GM18502 (cell line): ENCODE results near the gene SLC41A2.
"Not testable (repeated sequence)": the region's sequence is repeated elsewhere in the genome, so short reads cannot be mapped to it uniquely, and the experiment has no call there.

ENCODE experiments used
- ATAC-seq: cut with Tn5 transposase; IDR thresholded peaks from one replicate; pipeline ENCODE4 v1.9.1; 2021; ENCODE audit warnings: mild to moderate bottlenecking; ENCODE audit not compliant: unreplicated experiment, poor library complexity

Gene SLC41A2

DNA sequence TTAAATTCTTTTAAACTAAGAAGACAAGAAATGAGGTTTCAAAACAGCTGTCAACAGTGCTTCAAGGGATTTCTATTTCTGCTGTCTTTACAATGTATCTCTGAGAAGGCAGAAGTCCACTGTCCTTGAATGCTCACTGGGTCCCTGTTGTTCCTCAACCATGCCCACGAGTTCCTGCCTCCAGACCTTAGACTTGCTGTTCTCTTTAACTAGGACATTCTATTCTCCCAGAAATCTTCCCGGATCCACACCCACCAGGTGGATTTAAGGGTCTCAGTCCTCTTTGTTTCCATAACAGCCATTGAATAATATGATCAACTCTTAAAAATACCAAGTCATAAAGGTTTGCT is 6.7 kb upstream of the SLC41A2 start:
- ATAC-seq = no peak

DNA sequence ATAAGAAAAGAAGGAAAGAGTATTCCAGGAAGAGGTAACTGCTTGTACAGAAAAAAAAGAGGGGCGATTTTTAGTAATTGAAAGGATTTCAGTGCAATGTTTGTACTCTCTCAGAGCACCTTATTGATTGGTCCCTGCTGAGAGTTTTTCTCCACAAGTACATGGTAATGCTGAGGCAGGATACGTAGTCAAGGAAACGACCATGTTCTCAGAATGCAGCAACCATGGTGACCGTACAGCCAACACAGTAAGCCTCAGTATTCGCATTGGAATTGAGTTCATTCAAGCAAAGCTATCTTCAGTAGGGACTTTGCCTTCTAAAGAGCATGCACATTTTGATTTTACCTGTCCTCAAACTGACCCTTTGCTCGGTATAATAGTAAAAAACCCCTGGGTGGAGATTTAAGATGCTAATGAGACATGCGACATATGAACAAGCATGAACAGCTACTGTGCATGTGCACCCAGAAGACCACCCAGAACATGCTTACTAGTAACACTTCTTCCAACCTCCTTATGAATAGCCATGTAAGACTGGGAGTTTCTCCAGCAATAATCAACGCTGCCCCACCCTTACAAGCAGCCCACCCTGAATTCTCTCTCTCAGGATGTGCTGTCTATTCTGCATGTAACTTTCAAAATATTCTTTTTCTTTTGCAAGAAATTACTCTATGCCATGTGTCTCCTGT is 6.2 kb upstream of the SLC41A2 start:
- no peak for ATAC-seq

DNA sequence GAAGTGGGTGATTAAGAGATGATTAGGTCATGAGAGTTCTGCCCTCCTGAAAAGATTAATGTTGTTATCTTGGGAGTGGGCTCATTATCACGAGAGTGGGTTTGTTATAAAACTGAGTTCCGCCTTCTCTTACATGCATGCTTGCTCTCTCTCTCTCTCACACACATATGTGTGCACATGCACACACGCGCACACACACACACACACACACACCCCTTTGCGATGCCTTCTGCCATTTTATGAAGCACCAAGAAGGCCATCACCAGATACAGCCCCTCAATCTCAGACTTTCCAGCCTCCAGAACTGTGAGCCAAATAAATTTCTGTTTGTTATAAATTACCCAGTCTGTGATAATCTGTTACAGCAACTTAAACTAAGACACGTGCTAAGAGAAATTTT is 5.7 kb upstream of the SLC41A2 start:
- no peak for ATAC-seq

DNA sequence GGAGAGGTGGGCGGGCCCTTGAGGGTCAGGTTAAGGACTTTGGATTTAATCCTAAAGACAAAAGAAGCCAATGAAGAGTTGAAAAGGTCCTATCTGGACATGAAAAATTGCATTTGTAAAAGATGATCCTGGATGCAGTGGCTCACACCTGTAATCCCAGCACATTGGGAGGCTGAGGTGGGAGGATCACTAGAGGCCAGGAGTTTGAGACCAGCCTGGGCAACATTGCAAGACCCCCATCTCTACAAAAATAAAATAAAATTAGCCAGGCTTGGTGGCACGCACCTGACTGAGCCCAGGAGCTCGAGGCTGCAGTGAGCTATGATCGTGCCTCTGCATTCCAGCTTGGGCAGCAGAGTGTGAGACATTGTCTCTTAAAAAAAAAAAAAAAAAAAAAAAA is 2.4 kb upstream of the SLC41A2 start:
- no peak for ATAC-seq

DNA sequence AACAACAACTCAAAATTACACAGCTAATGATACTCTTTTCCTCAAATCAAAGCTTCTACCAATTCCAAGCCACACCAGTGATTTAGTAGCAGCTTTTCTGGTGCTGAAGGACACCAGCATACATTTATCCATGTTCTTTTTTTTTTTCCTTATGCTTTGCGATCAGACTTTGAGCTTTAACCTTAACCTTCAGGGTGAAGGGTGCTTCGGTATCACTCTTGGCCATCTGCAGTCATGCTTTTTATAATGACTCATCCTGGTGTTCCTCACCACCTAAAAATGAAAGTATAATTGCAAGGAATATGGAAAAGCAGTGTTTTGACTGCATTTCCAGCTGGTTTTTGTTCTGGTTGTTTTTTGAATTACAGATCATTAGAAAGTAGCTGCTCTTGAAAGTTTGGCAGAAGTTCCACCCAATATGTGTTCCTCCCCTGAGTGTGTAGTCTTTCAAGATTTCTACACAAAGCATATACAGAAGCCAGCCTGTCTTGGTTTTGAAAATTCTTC is 1.3 kb upstream of the SLC41A2 start:
- ATAC-seq = no peak

DNA sequence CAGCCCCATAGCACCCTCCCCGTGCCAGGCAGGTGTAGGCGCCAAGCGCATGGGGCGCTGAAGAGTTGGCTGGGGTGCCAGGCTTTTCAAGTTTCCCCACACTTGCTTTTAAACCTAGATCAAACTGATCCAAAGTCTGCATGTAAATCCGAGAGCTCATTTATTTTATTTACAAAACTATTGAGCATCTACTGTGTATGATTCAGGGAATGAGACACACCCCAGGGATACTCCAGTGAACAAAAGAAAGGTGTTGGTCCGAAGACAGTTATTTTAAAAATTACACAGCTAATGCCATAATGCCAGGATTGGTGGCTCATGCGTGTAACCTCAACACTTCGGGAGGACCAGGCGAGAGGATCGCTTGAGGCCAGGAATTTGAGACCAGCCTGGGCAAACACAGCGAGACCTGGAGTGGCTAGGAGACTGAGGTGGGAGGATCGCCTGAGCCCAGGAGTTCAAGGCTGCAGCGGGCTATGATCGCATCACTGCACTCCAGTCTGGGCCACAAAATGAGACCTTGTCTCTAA is 780 bp upstream of the SLC41A2 start:
- ATAC-seq = no peak

DNA sequence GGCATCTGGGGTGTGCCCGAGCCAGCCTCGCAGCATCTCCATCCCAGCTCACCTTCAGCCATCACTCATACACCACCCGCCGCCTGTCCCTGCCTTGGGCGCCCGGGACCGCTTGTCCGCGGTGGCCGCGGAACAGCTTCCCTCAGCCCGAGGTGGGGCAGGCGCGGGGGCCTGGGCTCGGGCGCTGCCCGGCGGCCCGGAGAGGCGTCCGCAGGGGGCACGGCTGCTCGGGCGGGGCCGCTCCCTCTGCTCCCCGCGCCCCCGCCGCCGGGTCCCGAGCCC is 430 bp downstream of the SLC41A2 start:
- peak; percentile 34 for ATAC-seq

DNA sequence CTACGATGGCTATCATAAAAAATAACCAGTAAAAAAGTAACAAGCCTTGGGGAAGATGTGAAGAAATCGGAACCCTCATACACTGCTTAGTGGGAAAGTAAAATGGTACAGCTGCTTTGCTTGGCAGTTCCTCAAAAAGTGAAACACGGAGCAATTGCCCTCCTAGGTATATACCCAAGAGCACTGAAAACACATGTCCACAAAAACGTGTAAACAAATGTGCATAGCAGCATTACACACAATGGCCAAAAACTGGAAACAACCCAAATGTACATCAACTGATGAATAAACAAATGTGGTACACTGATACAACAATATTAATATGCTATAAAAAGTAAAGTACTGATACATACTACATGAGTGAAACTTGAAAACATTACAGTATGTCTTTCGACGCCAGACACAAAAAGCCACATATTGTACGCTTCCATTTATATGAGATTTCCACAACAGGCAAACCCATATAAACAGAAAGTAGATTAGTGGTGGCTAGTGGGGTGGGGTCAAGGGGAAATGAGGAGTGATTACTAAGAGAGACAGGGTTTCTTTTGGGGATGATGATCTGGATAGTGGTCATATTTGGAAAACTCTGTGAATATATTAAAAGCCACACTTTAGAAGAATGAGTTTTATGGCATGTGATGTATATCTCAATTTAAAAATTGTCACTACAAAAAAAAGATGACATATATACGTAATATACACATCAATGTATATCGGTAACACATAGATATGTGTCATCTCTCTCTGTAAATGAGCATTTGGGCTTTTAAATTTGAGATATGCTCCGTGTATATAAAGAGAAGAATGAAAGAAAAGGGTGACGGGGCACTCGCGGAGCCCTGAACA is 996 bp downstream of the SLC41A2 start:
- ATAC-seq = no peak

DNA sequence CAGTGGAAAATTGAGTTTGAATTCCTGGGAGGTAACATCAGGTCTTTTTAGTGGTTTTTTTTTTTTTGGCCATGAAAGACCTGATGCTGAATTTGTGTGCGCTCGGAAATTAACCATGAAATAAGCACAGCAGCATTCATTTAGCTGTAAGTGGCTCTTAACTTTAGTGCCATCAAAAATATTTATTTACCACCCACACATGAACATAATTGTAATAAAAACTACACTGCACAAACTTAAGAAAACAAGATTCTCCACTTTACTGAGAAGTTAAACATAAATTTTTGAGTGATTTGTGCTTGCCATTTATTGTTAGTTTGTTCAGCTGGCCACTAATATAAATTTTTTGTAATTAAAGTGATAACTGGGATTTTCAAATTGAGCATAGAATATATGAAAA is 2.4 kb downstream of the SLC41A2 start:
- no peak for ATAC-seq

DNA sequence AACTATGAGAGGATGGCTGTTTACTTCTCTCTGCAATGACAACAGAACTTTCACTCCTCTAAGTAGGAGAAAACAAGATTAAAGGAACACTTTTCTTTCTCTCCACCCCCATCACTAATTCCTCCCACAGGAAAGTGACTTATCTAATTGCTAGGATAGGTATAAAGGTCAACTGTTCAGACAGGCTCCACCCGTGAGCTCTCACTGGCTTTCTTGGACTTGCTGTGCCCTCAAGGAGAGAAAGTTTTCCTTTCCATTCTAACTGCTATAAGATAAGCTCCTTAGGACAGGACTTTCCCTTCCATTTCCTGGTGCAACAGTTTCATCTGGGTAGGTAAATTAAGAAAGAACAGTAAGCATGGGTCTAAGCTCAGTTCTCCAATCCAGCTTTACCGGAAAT is 4.8 kb downstream of the SLC41A2 start:
- ATAC-seq = no peak

DNA sequence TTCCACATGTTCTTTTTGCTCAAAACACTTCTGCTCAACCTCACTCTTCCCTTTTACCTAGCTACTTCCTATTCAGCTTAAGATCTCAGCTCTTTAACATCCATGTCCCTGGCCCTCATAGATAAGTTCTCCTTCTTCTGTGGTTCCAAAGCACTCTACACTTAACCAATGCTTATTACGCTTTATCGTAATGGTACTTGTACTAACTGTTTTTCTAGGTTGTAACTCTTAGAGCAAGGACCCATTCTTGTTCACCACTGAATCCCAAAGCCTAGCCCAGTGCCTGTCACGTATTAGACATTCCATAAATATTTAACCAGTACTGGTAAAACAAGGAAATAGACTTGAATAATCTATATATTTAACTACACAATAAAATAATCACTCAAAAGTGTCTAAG is 5.3 kb downstream of the SLC41A2 start:
- no peak for ATAC-seq

DNA sequence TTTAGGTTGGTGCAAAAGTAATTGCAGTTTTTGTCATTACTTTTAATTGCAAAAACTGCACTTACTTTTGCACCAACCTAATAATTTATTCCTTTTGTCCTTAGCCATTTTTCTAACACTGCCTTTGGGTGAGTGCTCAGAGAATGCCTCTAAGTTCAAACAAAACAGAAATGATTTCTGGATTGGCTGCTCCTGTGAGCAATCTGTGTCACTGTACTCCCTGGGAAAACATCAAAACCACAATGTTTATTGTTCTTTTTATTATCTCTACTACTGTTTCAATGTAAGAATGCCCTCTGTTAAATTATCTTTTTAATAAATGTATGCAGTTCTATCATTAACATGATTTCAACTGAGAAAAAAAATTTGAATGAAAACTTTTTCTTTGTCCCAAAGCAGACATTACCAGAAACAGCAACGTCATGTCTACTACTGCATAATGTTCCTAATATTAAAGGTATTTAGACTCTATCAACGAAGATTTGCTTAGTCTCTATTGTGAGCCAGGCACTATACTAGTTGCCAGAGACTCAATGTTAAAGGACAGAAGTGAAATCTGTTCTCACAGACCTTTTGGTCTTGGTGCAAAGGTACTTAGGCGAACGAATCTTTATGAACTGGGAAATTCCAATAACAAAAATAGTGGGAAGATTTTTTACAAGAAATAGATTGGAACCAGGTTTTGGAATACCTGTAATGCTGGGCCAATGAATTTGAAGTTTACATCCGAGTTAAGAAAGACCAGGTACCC is 6.2 kb downstream of the SLC41A2 start:
- ATAC-seq = no peak

DNA sequence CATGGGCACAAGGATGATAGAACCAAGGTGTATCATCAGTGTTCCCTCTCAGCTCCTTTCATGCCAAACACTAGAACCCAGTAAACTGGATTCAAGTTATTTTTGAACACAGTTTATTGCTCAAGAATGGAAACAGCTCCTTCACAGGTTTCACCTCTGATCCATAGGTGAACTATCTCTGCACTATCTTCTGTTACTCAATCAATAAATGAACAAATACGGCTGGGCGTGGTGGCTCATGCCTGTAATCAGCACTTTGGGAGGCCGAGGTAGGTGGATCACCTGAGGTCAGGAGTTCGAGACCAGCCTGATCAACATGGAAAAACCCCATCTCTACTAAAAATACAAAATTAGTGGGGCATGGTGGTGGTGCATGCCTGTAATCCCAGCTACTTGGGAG is 9.4 kb downstream of the SLC41A2 start:
- not testable (repeated sequence) for ATAC-seq

DNA sequence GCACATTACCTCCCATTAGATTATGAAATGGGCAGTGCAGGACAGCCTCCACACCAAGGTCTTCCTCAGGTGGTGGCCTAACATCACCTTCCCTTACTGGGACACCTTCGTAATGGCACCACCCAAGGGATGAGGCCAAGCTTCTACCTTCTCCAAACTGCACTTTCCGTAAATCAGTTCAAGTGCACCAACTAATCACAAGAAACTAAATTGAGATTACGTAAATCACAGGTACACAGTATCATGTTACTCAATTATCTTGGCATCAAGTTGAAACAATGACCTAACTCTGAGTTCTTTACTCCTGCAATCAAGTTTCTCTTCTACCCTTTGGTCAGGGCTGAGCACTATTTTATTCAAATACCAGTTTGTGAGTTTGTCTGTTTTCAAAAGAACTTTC is 13.8 kb downstream of the SLC41A2 start:
- no peak for ATAC-seq

DNA sequence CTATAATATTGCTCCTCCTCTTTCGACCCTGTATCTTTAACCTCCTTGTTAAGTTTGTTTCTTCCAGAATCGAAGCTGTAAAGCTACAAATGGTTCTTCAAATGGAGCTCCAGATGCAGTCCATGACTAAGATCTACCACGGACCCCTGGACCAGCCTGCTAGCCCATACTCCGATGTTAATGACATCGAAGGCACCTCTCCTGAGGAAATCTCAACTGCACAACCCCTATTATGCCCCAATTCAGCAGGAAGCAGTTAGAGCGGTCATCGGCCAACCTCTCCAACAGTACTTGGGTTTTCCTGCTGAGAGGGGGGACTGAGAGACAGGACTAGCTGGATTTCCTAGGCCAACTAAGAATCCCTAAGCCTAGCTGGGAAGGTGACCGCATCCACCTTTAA is 14.7 kb downstream of the SLC41A2 start:
- ATAC-seq = not testable (repeated sequence)

DNA sequence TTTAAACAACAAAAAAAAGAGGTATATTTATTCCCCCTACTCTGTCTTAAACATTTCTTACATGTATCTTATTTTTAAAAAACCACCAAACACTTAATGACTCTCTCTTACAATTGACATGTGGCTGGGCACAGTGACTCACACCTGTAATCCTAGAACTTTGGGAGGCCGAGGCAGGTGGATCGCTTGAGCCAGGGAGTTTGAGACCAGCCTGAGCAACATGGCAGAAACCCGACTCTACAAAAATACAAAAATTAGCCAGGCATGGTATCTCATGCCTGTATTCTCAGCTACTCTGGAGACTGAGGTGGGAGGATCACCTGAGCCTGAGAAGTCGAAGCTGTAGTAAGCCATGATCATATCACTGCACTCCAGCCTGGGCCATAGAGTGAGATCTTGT is 16.0 kb downstream of the SLC41A2 start:
- no peak for ATAC-seq

DNA sequence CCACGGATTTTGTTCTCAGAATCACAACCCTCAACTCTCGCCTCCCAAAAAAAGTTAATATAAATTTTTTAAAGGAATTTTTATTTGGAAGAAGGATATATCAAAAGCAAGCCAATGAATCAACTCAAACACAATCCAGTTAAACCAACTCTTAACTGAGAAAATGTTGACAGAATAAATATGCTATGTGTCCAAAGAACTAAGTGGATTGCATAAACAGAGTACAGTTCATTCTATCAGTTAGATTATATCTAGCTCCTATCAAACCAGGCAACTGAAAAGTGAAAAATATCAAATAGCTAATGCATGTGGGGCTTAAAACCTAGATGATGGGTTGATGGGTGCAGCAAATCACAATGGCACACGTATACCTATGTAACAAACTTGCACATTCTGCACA is 16.6 kb downstream of the SLC41A2 start:
- no peak for ATAC-seq

DNA sequence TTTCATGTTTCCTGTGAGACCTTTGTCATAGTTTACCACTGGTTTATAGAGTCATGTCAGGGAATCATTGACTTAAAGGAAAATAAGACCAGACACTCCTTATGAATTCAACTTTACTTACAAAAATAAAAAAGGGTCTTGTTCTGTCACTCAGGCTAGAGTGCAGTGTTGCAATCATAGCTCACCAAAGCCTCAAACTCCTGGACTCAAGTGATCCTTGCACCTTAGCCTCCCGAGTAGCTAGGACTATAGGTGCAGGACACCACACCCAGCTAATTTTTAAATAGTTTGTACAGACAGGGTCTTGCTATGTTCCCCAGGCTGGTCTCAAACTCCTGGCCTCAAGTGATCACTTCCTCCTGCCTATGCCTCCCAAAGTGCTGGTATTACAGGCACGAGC is 19.0 kb downstream of the SLC41A2 start:
- no peak for ATAC-seq

DNA sequence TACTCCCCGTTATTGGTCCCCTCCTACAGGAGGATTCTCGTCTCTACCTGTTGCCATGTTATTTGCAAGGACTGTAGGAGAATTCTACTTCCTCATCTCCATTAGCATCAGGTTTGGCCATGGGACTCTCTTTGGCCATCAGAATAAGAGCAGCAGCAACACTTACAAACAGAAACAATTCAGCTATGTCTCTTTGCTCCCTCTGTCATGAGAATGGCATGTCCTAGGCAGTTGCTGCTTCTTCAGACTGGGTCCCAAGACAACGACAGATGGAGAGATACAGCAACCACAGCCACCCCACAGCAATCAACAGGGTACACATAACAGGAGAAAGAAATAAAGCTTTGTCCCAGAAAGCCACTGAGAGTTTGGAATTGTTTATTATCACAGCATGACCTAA is 19.7 kb downstream of the SLC41A2 start:
- no peak for ATAC-seq

DNA sequence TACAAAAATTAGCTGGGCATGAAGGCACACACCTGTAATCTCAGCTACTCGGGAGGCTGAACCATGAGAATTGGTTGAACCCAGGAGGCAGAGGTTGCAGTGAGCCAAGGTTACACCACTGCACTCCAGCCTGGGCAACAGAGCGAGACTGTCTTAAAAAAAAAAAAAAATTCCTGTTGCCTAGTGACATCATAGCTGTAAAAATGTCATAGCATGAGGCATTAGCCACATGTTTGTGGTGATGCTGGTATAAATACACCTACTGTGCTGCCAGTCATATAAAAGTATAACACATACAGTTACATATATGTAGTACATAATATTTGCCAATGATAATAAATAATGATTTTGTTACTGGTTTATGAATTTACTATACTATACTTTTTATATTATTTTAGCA is 22.2 kb downstream of the SLC41A2 start:
- ATAC-seq = no peak

DNA sequence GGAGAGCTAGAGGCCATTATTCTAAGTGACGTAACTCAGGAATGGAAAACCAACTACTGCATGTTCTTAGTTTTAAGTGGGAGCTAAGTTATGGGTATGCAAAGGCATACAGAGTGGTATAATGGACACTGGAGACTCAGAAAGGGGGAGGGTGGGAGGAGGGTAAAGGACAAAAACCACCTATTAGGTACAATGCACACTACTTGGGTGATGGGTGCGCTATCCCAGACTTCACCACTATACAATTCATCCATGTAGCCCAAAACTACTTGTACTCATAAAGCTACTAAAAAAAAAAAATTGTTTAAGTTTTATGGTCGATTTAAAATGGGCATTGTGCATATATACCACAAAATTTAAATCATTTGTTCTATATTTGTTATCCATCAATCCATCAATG is 24.3 kb downstream of the SLC41A2 start:
- no peak for ATAC-seq
